ENCODE results near the gene PCSK1. TPM values are rescaled to one million over a fixed set of nuclear protein-coding genes. Genes with fewer than 3 reads are reported as not detected.

PCSK1 gene
- total and polyA plus RNA-seq, 2 of the 8 experiments (the other 6 are each of a cell fraction or from before 2014, with no cell fraction given): 1.3 to 3.2 TPM

DNA sequence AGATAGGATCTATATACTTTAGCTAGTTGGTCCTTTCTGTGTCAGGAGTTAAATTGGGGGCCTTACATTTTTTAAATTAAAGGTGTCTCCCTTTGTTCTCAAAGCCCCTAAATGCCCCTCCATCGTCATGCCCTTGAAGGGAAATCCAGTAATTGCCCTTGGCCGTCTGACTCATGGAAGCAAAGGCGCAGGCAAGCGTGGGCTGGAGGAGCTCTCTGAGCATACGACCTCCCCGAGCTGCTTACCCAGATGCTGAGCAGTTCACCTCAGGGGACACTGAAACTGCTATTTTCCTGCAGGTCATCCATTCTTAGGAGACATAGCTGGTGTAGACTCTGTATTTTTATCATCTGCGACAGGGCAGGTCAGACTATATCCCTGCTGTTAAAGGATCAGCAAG is 23.0 kb downstream of the PCSK1 start:
- CTCF ChIA-PET (ENCODE audit: partially characterized antibody): interaction anchor here (1.3 kb wide), 1 partner anchor 40 kb away, joined by 3 read pairs; no protein-coding TSS in a partner anchor

More for the DNA sequence above, 23.0 kb downstream of the PCSK1 start:
- Histone ChIP-seq H4K5ac (ENCODE audit: insufficient read length, low read depth, low read length) (no peak overlapping the region), H3K79me1 (ENCODE audit: low read depth, low read length) (no peaks in the 10 kb centered on the region), H3K56ac (replicated peaks; ENCODE audit: insufficient read length, low read depth, low read length) (no peak overlapping the region), H2AK5ac (ENCODE audit: low read depth, low read length) (no peak overlapping the region), H2AFZ (ENCODE audit: low read length) (no peak overlapping the region), H3K27me3 (replicated peaks in 1 of 4; ENCODE audit: control insufficient read depth in 3 of 4, extremely low read depth in 1 of 4, insufficient read depth in 3 of 4, low read length in 3 of 4) (no peaks in the 10 kb centered on the region), H3K27ac (ENCODE audit: low read depth, low read length) (no peak overlapping the region), H3K23ac (ENCODE audit: insufficient read length) (no peak overlapping the region), H3K9me3 (ENCODE audit: insufficient read depth in 2 of 2, low read depth in 1 of 2, low read length in 1 of 2) (no peaks in the 10 kb centered on the region), H2BK12ac (ENCODE audit: low read depth, low read length) (no peak overlapping the region), H3K36me3 (ENCODE audit: control insufficient read depth in 2 of 4, insufficient read depth in 4 of 4, low read length in 3 of 4) (no peaks in the 10 kb centered on the region), H4K91ac (replicated peaks; ENCODE audit: insufficient read length, low read length) (no peak overlapping the region), H3K14ac (ENCODE audit: insufficient read length) (no peak overlapping the region), H3K4ac (replicated peaks; ENCODE audit: insufficient read length, low read depth, low read length) (no peak overlapping the region), H3K18ac (ENCODE audit: extremely low read depth, low read length) (no peak overlapping the region), H2BK20ac (ENCODE audit: low read length) (no peak overlapping the region), H2BK120ac (replicated peaks; ENCODE audit: low read depth, low read length) (no peak overlapping the region), H3K9ac (replicated peaks in 1 of 4; ENCODE audit: extremely low read depth in 1 of 4, low read depth in 3 of 4, low read length in 3 of 4) (no peak overlapping the region), H3K4me3 (ENCODE audit: extremely low read depth in 1 of 4, insufficient read depth in 2 of 4, low read depth in 3 of 4, low read length in 4 of 4) (no peak overlapping the region), H3K79me2 (ENCODE audit: control insufficient read depth in 1 of 2, insufficient read depth in 2 of 2, low read length in 2 of 2) (no peaks in the 10 kb centered on the region), H3K23me2 (ENCODE audit: low read depth, low read length) (no peaks in the 10 kb centered on the region), H3K4me2 (ENCODE audit: insufficient read depth in 1 of 2, low read depth in 2 of 2, low read length in 2 of 2) (no peak overlapping the region), H4K8ac (ENCODE audit: extremely low read depth, insufficient read depth, low read length) (no peak overlapping the region), H3K4me1 (replicated peaks in 1 of 4; ENCODE audit: control insufficient read depth in 3 of 4, insufficient read depth in 4 of 4, low read length in 3 of 4) (no peaks in the 10 kb centered on the region), H2BK15ac (ENCODE audit: low read length) (no peak overlapping the region), H4K20me1 (replicated peaks in 1 of 2; ENCODE audit: control insufficient read depth in 1 of 2, insufficient read depth in 2 of 2, low read length in 2 of 2) (no peaks in the 10 kb centered on the region), H2BK5ac (ENCODE audit: low read depth, low read length) (no peak overlapping the region)
- 83% methylated on average over 7 of the region's 7 CpGs; no CpG with 5 or more reads in 1 of the 2 experiments for WGBS, 2 experiments (ENCODE audit: extremely low coverage in 1 of 2, insufficient coverage in 1 of 2, insufficient read length in 1 of 2, insufficient replicate concordance in 2 of 2, low coverage in 1 of 2, low lambda C conversion rate in 2 of 2, missing lambda C conversion rate in 1 of 2)
- POLR2A ChIA-PET (ENCODE audit: partially characterized antibody): no interaction called here
- no peak for FAIRE-seq
- DNase-seq (ENCODE audit: low read depth in 1 of 2, low spot score in 2 of 2): no peak
- TF ChIP-seq RAD21 (IDR thresholded peaks at IDR 0.05 in 1 of 2, conservative IDR thresholded peaks at IDR 0.05 in 1 of 2; ENCODE audit: low read depth in 2 of 2, low read length in 2 of 2) (no peak), SP2 (IDR thresholded peaks at IDR 0.05; ENCODE audit: low read length) (no peak), NANOG (IDR thresholded peaks at IDR 0.05; ENCODE audit: insufficient read depth, low read depth, low read length, poor library complexity, severe bottlenecking) (no peak), BACH1 (IDR thresholded peaks at IDR 0.05; ENCODE audit: low read length) (no peak), TAF1 (IDR thresholded peaks at IDR 0.05; ENCODE audit: low read depth, low read length) (no peak), ZNF274 (IDR thresholded peaks at IDR 0.05; ENCODE audit: borderline replicate concordance, extremely low read depth, low read length) (no peak), CHD2 (IDR thresholded peaks at IDR 0.05; ENCODE audit: low read length) (no peak), RNF2 (IDR thresholded peaks at IDR 0.05; ENCODE audit: borderline replicate concordance, low read depth, low read length, missing control alignments, poor library complexity, severe bottlenecking) (no peak)

Data from H1 (cell line).